ENCODE data around the gene PNLIPRP2.

DNA sequence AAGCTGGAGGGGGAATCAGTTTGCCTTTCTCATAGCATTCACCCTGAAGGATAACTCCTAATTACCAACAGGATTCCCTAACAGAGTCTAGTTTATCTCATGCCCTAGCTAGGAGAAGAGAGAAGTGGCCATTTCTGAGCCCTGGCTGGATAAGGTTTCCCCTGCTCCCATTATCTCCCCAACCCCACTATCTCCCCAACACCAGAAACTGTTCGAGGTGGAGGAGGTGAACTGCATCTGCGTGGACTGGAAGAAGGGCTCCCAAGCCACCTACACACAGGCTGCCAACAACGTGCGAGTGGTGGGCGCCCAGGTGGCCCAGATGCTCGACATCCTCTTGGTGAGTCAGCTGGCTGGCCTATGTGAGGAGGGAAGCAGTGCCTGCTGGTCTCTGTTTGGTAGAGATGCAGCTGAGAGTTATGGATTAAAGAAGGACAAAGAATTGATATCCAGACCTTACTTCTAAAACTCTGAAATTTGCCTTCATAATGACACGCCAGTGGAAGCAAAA, 26.2 kb upstream of the PNLIPRP2 start:
- TF ChIP-seq ZNF10 (tag by site-specific recombination; IDR thresholded peaks at IDR 0.05): no peak
- TF ChIP-seq, protein P1, sequence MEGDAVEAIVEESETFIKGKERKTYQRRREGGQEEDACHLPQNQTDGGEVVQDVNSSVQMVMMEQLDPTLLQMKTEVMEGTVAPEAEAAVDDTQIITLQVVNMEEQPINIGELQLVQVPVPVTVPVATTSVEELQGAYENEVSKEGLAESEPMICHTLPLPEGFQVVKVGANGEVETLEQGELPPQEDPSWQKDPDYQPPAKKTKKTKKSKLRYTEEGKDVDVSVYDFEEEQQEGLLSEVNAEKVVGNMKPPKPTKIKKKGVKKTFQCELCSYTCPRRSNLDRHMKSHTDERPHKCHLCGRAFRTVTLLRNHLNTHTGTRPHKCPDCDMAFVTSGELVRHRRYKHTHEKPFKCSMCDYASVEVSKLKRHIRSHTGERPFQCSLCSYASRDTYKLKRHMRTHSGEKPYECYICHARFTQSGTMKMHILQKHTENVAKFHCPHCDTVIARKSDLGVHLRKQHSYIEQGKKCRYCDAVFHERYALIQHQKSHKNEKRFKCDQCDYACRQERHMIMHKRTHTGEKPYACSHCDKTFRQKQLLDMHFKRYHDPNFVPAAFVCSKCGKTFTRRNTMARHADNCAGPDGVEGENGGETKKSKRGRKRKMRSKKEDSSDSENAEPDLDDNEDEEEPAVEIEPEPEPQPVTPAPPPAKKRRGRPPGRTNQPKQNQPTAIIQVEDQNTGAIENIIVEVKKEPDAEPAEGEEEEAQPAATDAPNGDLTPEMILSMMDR (tag by site-specific recombination; IDR thresholded peaks at IDR 0.05): no peak
- no peak for TF ChIP-seq OSR2 (tag by site-specific recombination; IDR thresholded peaks at IDR 0.05)

Measured in HEK293 (cell line).